Activated CD4-positive, alpha-beta T cell treated with anti-CD3 and anti-CD28 coated beads for 1 hour (primary cell): Measurements from ENCODE around the gene TMPRSS2.

Experiments
- DNase-seq: peaks from one replicate; pipeline ENCODE4 v3.0.0-alpha.2; 2020

Gene TMPRSS2

DNA sequence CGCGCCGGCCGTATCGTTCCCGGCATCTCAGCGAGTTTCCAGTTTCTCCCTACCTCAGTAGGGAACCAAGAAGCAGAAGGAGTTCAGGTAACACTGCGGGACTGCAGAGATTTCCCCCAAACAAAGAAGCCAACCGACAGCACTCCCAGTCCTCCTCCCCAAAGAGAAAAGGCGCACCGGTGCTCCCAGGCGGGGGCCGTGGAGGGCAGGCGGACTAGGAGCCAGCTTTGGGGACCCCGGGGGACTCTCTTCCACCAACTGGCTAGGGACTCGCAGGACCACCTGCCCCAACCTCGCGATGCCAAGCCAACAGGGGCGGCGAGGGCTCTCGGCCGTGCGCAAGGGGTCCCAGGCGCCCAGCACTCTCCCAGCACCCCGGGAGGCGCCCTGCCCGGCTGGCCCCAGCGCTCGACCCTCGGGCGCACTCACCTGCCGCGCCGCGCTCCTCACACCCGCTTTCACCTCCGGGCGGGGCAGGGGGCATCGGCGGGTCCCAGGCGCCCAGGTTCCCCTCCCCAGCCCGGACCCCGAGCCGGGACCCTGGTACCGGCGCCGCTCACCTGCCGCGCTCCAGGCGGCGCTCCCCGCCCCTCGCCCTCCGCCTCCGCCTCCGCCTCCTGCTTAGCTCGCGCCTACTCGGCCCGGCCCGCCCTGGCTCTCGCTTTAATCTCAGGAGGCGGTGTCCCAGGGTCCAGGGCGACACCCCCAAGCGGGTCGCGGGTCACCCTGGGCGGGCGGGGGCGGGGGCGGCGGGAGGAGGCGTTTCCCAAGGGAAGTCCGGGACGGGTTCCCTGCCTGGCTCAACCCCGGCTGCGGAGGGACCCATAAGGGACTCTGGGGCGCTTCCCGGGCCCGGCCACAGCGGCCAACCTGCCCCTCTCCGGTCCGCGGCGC lies at the start of gene TMPRSS2:
TMPRSS2 (minus strand) TSS at position 638 of the 894 bp plus-strand sequence. CDS start 10,025 bp downstream, outside the sequence.
- DNase-seq, result no peak

DNA sequence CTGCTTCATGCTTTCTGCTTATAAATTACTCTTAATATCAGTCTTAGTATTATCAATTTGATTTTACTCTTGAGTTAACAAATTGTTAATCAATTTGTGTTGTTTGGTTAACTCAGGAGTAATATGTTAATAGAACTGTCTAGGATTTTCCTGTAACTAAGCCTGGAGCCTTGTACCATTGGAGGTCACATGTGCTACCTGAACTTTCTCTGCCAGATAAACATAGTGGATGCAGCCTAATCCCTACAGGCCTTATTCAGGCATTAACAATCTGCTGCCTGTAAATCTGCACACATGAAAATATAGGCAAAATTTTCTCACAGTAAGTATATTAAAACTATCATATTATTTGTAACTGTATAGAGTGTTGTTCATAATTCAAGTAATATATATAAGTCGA lies 47.1 kb upstream of the TMPRSS2 start:
- DNase-seq, result no peak

DNA sequence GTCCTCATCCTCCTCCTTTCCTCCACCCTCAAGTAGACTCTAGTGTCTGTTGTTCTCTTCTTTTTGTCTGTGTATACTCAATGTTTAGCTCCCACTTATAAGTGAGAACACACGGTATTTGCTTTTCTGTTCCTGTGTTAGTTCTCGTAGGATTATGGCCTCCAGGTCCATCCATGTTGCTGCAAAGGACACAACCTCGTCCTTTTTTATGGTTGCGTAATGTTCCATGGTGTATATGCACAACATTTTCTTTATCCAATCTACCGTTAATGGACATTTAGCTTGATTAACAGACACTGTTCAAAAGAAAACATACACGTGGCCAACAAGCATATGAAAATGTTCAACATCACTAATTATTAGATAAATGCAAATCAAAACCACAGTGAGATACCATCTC lies 44.3 kb upstream of the TMPRSS2 start:
- DNase-seq, result no peak

DNA sequence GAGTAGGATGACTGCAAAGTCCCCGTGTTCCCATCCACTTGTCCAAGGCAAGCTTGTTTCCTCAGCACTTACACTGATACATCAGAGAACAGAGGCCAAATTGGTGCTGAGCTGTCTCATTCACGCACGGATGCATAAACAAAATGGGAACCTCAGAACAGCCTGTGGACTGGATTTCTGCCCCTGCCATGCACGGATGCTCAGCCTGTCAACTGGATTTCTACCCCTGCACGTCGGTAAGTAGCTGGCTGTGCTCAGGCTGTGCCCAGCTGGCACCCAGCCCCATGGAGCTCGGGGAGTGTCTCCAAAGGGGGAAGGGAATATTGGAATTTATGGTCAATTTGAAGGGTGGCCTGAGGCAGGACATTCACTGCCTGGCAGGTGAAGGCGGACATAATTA lies 40.8 kb upstream of the TMPRSS2 start:
- no peak for DNase-seq

DNA sequence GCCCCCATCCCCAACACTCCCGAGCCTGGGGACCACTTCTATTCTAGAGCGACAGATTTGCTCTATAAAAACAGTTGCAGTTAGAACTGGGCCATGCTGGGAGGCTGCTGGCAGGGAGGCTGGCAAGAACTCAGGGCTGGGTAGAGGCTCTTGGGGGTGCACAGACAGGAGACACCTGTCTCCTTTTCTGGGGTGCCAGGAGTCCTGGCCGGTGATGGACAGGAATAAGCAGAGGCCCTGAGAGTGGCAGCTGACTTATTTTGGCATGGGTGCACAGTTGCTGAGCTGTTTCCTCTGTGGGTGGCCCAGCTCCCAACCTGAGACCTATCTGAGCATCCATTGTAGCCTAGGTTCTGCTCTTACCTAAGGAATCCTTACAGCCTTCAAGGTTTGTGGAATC lies 39.2 kb upstream of the TMPRSS2 start:
- no peak for DNase-seq

DNA sequence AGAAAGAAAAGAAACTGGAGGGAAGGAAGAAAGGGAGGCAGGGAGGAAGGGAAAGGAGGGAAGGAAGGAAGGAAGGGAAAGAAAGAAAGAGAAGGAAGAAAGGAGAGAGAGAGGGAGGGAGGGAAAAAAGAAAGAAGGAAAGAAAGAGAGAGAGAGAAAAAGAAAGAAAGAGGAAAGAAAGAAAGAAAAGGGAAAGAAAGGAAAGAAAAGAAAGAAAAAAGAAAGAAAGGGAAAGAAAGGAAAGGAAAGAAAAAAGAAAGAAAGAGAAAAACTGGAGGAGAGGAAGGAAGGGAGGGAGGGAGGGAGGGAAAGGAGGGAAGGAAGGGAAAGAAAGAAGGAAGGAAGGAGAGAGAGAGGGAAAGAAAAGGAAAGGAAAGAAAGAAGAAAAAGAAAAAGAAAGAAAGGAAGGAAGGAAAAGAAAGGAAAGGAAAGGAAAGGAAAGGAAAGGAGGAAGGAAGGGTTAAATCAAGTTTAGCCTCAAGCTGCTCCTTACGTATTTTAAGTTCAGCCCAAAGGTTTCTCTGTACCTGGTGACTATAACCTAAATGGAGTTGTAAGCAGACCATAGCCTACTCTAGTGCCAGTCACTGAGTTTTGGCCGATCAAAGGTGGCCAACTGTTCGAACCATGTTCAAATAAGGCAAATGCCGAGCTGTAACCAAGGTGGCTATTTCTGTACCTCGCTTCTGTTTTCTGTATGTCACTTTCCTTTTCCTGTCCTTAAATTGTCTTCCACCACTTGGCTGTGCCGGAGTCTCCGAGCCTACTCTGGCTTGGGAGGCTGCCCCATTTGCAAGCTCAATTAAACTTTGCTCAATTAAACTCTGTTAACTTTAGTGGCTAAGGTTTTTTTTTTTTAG lies 37.8 kb upstream of the TMPRSS2 start:
- no peak for DNase-seq

DNA sequence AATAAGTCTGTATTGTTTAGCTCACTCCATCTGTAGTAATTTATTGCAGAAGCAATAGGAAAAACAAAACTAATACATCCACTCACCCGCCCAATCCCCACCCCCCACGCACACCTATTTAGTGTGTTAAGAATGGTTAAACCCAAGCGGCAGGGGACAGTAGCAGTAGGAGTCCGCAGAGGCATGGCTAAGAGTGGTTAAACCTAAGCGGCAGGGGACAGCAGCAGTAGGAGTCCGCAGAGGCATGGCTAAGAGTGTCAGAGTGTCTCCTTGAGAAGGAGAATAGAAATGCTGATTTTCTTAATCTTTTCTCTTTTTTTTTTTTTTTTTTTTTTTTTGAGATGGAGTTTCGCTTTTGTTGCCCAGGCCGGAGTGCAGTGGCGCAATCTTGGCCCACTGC lies 34.8 kb upstream of the TMPRSS2 start:
- DNase-seq, result no peak

DNA sequence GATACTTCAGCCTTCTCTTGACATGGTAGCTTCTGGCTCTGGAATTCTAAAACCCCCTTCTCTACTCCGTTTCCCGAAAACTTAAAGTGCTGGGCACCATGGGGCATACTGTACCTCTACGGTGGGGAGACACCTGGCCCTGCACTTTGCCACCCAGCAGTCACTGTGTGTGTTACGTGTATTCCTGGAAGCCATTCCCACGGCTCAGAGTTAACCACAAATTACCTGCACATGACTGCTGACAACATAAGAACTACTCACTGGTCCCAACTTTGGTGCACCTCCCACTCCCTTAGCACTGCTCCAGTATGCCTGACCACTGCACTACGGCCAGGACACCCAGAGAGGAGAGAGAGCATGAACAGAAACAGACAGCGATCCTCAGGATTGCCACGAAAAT lies 29.4 kb upstream of the TMPRSS2 start:
- DNase-seq, result no peak

DNA sequence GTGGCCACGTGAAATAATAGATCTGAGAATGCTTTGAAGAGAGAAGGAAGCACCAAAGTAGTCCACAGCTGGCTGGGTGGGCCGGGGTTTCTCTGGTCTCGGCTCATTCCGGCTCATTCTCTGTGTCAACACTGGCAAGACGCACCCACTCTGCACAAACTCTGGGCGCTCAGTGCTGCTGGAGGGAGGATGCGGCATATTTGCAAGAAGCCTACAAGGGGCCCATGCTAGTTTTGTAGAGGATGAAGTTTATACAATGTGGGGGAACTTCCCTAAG lies 28.8 kb upstream of the TMPRSS2 start:
- no peak for DNase-seq

DNA sequence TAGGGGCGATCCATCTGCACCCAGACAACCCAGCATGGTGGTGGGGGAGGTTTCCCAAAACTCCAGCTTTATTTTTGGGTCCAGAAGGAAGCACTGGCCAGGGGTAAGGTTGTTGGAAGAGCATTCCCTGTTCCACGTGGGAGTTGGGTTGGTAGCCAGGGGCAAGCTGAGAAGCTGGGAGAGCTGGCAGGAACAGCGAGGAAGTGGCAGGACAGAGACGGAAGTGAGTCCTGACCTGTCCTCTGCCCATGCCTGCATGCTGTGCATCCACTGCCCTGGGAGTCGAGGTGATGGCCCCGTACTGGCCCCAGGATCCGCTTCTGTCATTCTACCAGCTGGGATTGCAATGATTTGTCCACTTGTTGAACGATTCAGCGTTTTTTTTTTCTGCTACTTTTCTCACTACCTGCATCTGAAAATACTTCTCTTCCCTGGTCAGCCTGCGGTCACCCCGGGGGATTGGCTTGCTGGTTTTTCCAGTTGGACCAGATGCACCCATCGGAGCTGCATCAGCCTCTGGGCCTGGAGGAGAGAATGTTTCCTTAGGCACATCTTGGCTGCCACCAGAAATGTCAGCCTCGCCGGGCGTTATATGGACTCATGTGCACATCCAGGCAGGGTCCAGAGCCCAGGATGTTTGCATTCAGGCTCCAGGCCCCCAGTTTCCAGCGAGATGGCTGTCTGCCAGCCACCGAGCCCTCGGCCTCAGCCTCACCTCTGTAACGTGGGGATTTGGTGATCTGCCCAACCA lies 28.3 kb upstream of the TMPRSS2 start:
- DNase-seq, result no peak

DNA sequence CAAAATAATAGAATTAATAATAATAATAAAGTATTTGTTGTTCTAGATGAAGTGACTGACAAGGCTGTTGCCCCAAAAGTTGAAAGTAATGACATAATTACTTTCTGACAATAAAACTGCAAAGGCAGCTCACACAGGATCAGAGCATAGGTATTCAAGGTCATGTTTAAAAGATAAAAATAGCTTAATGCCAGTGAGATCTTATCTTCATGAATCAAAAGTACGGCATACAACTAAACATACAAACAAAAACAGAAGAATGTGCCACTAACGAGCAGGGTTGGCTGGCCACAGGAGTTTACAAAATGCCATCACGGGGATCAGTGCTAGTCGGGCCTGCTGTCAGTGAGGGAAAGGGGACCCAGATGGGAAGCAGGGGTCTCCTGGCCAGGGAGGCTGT lies 22.4 kb upstream of the TMPRSS2 start:
- no peak for DNase-seq

DNA sequence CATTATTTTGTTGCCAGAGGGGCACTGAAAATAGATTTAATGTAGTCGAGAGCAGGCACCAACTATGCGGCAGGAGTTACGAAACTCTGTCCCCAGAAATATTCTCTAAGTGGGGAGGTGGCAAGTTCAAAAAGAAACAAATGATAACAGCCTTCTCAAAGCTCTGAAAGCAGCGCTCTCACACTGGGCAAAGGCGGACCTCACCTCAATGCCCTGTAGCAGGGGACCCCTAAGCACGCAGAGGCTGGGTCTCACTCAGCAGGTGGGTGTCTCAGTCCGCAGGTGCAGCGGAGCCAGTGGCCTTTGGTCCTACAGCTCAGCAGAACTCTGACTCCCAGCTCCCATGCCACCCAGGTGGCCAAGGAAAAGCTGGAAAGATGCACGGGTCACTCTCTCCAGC lies 21.8 kb upstream of the TMPRSS2 start:
- no peak for DNase-seq

DNA sequence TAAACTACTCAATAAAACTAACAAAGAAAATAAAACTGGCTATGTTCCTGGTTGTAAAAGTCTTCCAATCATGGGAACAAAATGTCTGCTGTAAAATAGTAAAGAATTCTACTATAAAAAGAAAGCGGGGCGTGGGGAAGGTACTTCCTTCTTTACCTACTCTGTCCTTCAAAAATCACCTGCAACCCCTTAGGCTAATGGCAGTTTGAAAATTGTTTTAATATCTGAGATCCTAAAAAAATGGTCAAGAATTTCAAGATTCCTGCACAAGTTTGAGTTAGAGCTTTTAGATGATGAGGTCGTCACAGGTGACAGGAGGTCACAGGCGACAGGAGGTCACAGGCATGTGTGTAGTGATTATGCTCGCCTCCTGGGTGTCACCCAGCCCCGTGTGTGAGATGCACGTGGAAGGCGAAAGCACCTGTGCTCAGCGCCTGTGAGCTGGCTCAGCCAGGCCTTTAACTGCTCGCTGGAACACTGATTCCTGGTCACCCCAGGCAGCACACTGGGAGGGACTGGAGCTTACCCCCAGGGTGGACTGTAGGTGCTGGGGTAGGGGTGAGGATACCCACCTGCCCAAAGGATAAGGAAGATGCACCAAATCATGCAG lies 18.6 kb upstream of the TMPRSS2 start:
- DNase-seq, result no peak

DNA sequence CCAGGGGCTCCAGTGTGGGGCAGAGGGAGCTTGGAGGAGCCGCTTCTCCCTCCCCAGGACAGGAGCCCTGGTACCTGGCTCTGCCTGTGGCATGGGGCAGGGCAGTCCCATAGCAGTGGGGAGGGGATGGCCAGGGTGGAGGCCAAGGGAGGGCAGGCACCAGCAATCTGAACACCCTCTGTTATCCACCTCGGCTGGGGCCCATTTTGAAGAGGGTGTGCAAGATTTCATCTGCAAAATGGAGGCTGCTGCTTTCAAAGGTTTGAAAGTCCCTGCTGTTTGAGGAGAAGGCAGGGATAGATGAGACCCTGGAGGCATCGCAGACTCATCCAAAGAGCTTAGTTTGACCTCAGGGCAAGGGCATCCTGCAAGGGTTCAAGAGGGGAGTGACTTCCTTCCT lies 15.2 kb upstream of the TMPRSS2 start:
- no peak for DNase-seq

DNA sequence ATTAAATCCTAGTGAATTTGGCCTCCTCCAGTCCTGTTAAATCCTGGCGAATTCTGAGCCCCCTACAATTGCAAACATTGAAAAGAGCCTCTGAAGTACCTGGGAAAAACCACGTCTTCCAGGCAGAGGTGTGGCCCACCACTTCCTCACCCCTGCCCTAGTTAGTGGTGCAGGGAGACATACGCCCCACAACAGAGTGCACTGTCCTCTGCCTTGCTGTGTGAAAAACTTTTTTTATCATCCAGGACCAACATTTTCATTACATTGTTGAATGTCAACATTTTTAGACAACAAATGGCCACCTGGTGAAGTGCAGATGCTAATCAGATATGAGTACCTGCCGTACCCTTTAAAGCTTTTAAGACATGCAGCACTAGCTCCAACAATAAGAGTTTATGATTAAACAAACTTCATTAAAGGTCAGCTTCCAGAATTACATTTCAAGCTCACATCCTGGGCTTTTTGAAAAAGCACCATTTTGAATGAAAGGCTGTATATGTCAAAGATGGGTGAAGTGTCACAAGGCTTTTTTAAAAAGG lies 13.6 kb upstream of the TMPRSS2 start:
- no peak for DNase-seq

DNA sequence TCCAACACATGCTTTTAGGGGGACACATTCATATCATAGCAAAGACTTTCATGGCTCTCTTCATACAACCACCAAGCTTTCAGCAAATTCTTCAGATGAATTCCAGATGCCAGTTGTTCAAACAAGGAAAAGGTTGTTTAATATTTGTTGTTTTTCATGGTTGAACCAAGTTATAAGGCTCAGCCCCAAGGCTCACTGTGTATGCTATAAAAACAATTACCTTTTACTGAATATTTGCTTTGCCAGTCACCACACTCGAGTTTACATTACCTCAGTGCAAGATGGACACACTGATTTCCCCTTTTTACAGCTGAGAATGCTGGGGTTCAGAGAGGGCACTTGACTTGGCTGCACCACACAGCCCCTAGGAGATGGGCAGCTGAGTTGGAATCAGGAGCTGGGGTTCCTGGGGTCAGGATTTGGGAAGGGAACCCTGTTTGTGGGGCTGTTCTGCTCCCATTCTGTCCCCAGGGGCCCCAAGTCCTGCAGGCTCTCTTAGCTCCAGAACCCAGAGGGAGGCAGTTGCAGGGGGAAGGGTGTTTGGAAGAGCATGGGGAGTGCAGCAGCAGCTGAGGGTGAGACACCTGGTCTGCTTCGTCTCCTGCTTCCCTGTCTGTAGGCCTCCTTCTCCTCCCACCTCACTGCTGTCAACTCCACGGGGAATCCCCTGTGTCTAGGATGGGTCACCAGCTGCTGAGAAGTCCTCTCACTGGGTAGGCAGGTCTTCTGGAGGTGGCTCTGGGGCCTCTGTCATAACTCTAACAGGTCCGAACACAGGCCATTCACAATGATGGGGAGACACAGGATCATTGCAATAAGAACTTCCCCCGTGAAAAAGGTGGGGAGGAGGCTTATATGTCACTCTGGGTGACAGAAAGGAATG lies 12.8 kb upstream of the TMPRSS2 start:
- DNase-seq, result no peak

DNA sequence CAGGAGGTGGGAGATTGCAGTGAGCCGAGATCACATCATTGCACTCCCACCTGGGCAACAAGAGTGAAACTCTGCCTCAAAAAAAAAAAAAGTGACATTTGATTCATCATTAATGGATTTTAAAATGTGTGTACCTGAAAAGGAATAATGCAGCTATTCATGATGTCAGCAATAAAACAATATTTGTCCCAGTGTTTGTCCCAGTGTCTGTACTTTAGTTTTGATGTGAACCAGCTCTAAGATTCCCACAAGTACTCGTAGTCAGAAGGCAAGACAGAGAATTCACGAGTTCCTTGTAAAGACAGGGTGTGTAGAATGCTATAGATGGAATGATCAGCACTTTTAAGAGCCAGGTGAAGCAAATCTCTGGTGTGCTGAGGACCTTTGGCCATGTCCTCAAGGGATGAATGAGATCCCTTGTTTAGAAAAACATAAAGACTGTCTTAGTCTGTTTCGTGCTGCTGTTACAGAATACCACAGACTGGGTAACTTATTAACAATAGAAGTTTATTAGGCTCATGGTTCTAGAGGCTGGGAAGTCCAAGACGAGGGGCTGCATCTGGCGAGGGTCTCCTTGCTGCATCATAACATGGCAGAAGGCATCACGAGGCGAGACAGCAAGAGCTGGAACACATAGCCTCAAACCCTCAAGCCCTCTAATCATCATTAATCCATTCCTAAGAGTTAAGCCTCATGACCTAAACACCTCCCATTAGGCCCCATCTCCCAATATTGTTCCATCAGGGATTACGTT lies 12.0 kb upstream of the TMPRSS2 start:
- no peak for DNase-seq

DNA sequence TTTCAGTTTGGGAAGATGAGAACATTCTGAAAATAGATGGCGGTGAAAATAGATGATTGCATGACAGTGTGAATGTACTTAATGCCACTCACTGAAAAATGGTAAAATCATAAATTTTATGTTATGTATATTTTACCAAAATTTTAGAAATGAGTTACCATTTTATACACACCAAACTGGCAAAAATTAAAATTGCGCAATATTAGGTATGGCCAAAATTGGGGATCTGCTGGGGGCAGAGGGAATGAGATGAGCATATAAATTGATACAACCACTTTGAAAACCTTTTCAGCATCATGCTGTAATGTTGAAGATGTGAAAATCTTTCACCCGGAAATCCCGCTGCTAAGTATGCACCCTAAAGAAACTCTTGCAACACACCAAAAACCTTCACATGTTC lies 10.8 kb upstream of the TMPRSS2 start:
- no peak for DNase-seq

DNA sequence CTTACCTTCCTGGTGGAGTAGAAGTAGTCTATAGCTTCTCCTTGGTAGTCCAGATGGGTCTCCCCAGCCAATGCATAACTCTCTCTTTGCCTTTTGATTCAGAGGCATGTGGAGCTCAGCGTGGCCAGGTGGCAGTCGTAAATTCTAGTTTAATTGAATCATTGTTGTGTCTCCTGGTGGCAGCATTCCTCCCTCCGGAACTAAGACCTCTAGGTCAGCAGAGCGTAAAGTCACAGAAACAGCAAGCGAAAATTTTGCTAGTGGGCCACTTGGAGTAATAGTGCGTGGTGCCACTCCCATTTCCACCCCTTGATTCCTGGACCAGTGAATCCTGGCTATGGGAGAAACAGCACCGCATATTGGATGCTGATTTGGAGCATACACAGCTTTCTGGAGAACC lies 3.9 kb upstream of the TMPRSS2 start:
- no peak for DNase-seq

DNA sequence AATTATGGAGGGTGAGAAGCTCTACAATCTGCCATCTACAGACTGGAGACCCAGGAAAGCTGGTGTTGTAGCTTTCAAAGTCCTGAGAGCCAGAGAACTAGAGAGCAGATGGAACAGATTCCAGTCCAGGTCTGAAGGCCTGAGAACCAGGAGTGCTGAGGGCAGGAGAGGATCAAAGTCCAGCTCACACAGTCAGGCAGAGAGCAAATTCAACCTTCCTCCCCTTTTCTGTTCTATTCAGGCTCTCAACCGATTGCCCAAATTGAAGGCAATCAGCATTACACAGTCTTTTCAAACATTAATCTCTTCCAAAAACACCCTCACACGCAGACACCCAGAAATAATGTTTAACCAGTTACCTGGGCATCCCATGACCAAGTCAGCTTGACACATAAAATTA lies 2.5 kb upstream of the TMPRSS2 start:
- no peak for DNase-seq

DNA sequence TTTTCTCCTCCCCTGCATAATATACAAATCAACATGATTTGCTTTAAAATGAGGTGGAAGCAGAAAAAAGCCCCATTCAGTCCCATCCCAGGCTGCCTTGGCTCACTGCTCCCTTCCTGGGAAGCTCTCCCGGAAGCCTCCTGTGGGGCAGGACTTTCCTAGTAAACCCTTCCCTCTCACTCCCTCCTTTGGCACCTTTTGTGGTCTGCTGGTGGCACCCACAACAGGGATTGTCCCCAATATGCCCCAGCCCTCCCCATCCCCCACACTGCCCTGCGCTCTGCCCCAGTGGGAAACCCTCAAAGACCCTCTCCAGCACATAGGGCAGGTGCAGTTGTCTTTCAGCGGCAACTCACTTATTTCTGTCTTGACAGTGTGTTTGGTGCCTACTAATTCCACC lies 1.8 kb upstream of the TMPRSS2 start:
- no peak for DNase-seq
